Measurements from ENCODE around the gene NPPA.

DNA sequence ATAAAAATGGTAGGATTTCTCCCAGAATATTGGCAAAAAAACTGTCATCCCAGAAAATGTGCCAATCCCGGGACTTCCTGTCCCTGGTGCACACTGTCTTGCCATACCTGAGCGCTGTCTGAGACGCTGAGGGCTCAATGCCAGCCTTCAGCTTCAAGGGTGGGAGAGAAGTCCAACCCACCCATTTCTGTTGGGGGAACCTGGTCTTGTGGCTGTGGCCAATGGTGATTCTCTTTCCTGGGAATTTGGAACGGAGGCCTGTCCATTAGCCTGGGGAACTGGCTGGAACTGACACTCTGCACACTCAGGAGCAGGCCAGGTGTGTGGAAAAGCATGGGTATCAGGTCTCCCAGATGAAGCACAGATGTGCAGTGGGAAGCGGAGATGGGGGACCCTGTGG is 48.5 kb downstream of the NPPA start:
- TF ChIP-seq EZH2 (IDR thresholded peaks at IDR 0.05): no peak
- no peak for TF ChIP-seq FOXP2 (optimal IDR thresholded peaks at IDR 0.05; ENCODE audit: control extremely low read depth, extremely low read length, insufficient read depth)

All from SK-N-MC (cell line).